H9 (cell line): ENCODE data around the gene GAS2L2. TPM values are rescaled to one million over a fixed set of nuclear protein-coding genes. Genes with fewer than 3 reads are reported as not detected.

ENCODE experiments used
- DNase-seq: peaks from one replicate; pipeline ENCODE4 v3.0.0-alpha.2; 2017
- H2AFZ ChIP-seq: one replicate; pipeline ENCODE4 v1.6.1; 2013; ENCODE audit warnings: mild to moderate bottlenecking, low read length, control low read depth, moderate library complexity
- H2AK5ac ChIP-seq: 2 replicates; pipeline ENCODE4 v1.6.1; 2013; ENCODE audit warnings: low read length, control low read depth, mixed read lengths; ENCODE audit not compliant: insufficient read length
- H2BK120ac ChIP-seq: one replicate; pipeline ENCODE4 v1.6.1; 2013; ENCODE audit warnings: low read depth, mild to moderate bottlenecking, low read length, control low read depth, inconsistent platforms; ENCODE audit not compliant: poor library complexity, severe bottlenecking
- H2BK12ac ChIP-seq: 2 replicates; pipeline ENCODE4 v1.6.1; 2013; ENCODE audit warnings: low read length, control low read depth, mixed read lengths, low read depth; ENCODE audit not compliant: insufficient read length
- H2BK15ac ChIP-seq: 2 replicates; pipeline ENCODE4 v1.6.1; 2013; ENCODE audit warnings: low read depth, low read length, control low read depth
- H2BK20ac ChIP-seq: one replicate; pipeline ENCODE4 v1.6.1; 2013; ENCODE audit warnings: low read depth, mild to moderate bottlenecking, low read length, control low read depth, inconsistent platforms; ENCODE audit not compliant: poor library complexity, severe bottlenecking
- H2BK5ac ChIP-seq: 2 replicates; pipeline ENCODE4 v1.6.1; 2013; ENCODE audit warnings: low read length, control low read depth, mixed read lengths; ENCODE audit not compliant: insufficient read length
- H3K14ac ChIP-seq: 2 replicates; pipeline ENCODE4 v1.6.1; 2013; ENCODE audit warnings: low read length, control low read depth; ENCODE audit not compliant: insufficient read depth
- H3K18ac ChIP-seq: 2 replicates; pipeline ENCODE4 v1.6.1; 2013; ENCODE audit warnings: low read depth, mild to moderate bottlenecking, mixed read lengths, low read length, control low read depth; ENCODE audit not compliant: insufficient read length
- H3K23ac ChIP-seq: 2 replicates; pipeline ENCODE4 v1.6.1; 2013; ENCODE audit warnings: low read length, control low read depth, mixed read lengths, low read depth; ENCODE audit not compliant: insufficient read length
- H3K23me2 ChIP-seq: 2 replicates; pipeline ENCODE4 v1.6.1; 2013; ENCODE audit warnings: low read depth, mild to moderate bottlenecking, mixed read lengths, low read length, control low read depth; ENCODE audit not compliant: insufficient read length, poor library complexity, severe bottlenecking
- H3K27ac ChIP-seq: 2 replicates; pipeline ENCODE4 v1.5.1; 2013; ENCODE audit warnings: low read length, control low read depth, mixed read lengths, low read depth; ENCODE audit not compliant: insufficient read length
- H3K27me3 ChIP-seq: 2 replicates; pipeline ENCODE4 v1.6.1; 2013; ENCODE audit warnings: low read length, control low read depth, inconsistent platforms; ENCODE audit not compliant: insufficient read depth
- H3K4ac ChIP-seq: 2 replicates; pipeline ENCODE4 v1.6.1; 2013; ENCODE audit warnings: low read depth, mild to moderate bottlenecking, control low read depth, inconsistent platforms, low read length, moderate library complexity
- H3K4me1 ChIP-seq: 2 replicates; pipeline ENCODE4 v1.6.1; 2013; ENCODE audit warnings: low read length, control low read depth, inconsistent platforms; ENCODE audit not compliant: insufficient read depth
- H3K4me2 ChIP-seq: 2 replicates; pipeline ENCODE4 v1.6.1; 2013; ENCODE audit warnings: low read length, control low read depth, mixed read lengths; ENCODE audit not compliant: insufficient read length, insufficient read depth
- H3K56ac ChIP-seq: 2 replicates; pipeline ENCODE4 v1.6.1; 2013; ENCODE audit warnings: low read depth, mild to moderate bottlenecking, mixed read lengths, low read length, control low read depth; ENCODE audit not compliant: insufficient read length
- H3K79me1 ChIP-seq: 2 replicates; pipeline ENCODE4 v1.6.1; 2013; ENCODE audit warnings: low read depth, mild to moderate bottlenecking, moderate library complexity, low read length, control low read depth, inconsistent platforms; ENCODE audit not compliant: insufficient read depth, poor library complexity, severe bottlenecking
- H3K79me2 ChIP-seq: 2 replicates; pipeline ENCODE4 v1.6.1; 2013; ENCODE audit warnings: low read length, control low read depth, inconsistent platforms; ENCODE audit not compliant: insufficient read depth
- H3K9ac ChIP-seq: 2 replicates; pipeline ENCODE4 v1.6.1; 2013; ENCODE audit warnings: low read length, control low read depth, mixed read lengths; ENCODE audit not compliant: insufficient read length; ENCODE audit errors: extremely low read depth
- H3K9me3 ChIP-seq: one replicate; pipeline ENCODE4 v1.6.1; 2013; ENCODE audit warnings: low read depth, low read length, inconsistent platforms; ENCODE audit not compliant: control insufficient read depth
- H3T11ph ChIP-seq: one replicate; pipeline ENCODE4 v1.6.1; 2013; ENCODE audit warnings: mild to moderate bottlenecking, low read length, control low read depth, inconsistent platforms
- H4K20me1 ChIP-seq: one replicate; pipeline ENCODE4 v1.6.1; 2013; ENCODE audit not compliant: control insufficient read depth, insufficient read length, insufficient read depth
- H4K5ac ChIP-seq: 2 replicates; pipeline ENCODE4 v1.6.1; 2013; ENCODE audit warnings: low read depth, mild to moderate bottlenecking, mixed read lengths, low read length, control low read depth; ENCODE audit not compliant: insufficient read length
- H4K8ac ChIP-seq: replicated peaks from 2 replicates; pipeline ENCODE4 v1.6.1; 2013; ENCODE audit warnings: low read length, control low read depth, mixed read lengths, low read depth; ENCODE audit not compliant: insufficient read length
- H4K91ac ChIP-seq: 2 replicates; pipeline ENCODE4 v1.6.1; 2013; ENCODE audit warnings: low read depth, mild to moderate bottlenecking, moderate library complexity, mixed read lengths, low read length, control low read depth; ENCODE audit not compliant: insufficient read length
- H3K27ac Mint-ChIP-seq, 3 experiments: 2 replicates in 2 of 3; 3 replicates in 1 of 3; pipeline ENCODE4 v1.8.0; 2020 to 2021; ENCODE audit warnings: mixed read lengths in 3 of 3, mild to moderate bottlenecking in 1 of 3, moderate library complexity in 1 of 3
- H3K27me3 Mint-ChIP-seq: 2 replicates; pipeline ENCODE4 v1.8.0; 2021; ENCODE audit warnings: low read depth, mild to moderate bottlenecking, moderate library complexity, mixed read lengths
- H3K36me3 Mint-ChIP-seq, 3 experiments: 2 replicates in 2 of 3; 3 replicates in 1 of 3; pipeline ENCODE4 v1.8.0; 2020 to 2021; ENCODE audit warnings: low read depth in 3 of 3, mixed read lengths in 3 of 3; ENCODE audit not compliant: insufficient read depth in 1 of 3
- H3K4me1 Mint-ChIP-seq, 2 experiments: 2 replicates each; pipeline ENCODE4 v1.8.0; 2020; ENCODE audit warnings: mixed read lengths in 2 of 2
- H3K4me3 Mint-ChIP-seq, 2 experiments: 2 replicates in 1 of 2; 3 replicates in 1 of 2; pipeline ENCODE4 v1.8.0; 2020 to 2021; ENCODE audit warnings: mild to moderate bottlenecking in 2 of 2, mixed read lengths in 2 of 2, moderate library complexity in 1 of 2
- H3K9me3 Mint-ChIP-seq, 2 experiments: 2 replicates in 1 of 2; 3 replicates in 1 of 2; pipeline ENCODE4 v1.8.0; 2020; ENCODE audit warnings: mild to moderate bottlenecking in 2 of 2, mixed read lengths in 2 of 2, moderate library complexity in 1 of 2
- CTCF ChIP-seq: fragments of 200-600 bp; sonication (generic); conservative IDR thresholded peaks from 3 replicates; pipeline ENCODE4 v1.8.0; 2021; ENCODE audit warnings: antibody characterized with exemption, mild to moderate bottlenecking
- WGBS: extraction: QIAGEN DNeasy Blood & Tissue Kit; methylation state at CpG from one replicate; pipeline ENCODE4 v1.1.7; 2013; ENCODE audit warnings: missing lambda C conversion rate, low lambda C conversion rate, mixed read lengths; ENCODE audit not compliant: insufficient read length; ENCODE audit errors: extremely low coverage; 5-methylcytosine and 5-hydroxymethylcytosine counted together
- total RNA-seq: library from RNA; stranded (reverse); gene quantifications from 2 replicates; pipeline ENCODE4 v1.2.1, GENCODE V29; 2021

GAS2L2 gene
- total RNA-seq, 1 experiment from 2014 or later, result not detected

DNA sequence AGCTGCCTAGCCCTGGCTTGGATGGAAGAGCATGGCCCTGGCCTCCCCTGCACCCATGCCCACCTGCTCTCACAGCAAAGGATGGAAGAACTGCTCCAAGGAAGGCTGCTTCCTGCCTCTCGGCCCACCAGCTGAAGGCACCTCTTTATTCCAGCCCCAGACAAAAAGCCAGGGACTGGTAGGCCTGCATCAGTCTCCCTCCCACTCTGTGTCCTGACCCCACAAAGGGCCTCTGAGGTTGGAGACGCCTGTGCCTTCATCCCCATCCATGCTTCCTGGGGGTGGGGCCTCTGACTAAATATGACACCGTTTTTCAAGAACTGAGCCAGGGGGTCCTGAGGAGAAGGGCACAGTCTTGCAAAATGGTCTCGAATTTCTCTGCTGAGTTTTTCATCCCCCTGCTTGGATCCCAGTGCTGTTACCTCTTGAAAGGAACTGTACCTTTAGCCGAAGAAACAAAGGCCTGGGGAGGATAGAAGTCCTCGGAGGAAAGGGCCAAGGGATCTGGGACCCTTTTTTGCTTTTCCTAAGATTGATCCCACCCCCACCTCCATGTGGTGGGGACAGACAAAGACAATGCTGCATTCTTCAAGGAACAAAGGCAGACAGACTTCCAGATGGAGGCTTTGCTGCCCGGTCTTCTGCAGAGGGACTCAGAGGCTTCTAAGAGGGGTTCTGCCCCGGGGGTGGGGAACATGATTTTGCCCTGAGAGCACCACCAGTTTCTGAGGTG, 12.9 kb upstream of the GAS2L2 start:
- Mint-ChIP-seq H3K27me3 (peaks cover 26% of the 10 kb centered on the region), H3K27ac (no peak overlapping the region), H3K4me3 (no peak overlapping the region; a peak in 1 of 5 replicates), H3K4me1 (peaks cover 14 to 17% of the 10 kb centered on the region in 2 experiments), H3K9me3 (no peaks in the 10 kb centered on the region; a peak in 3 of 5 replicates), H3K36me3 (no peaks in the 10 kb centered on the region; a peak in 2 of 7 replicates)
- Histone ChIP-seq H4K5ac (no peak overlapping the region), H3K4ac (no peak overlapping the region), H2AK5ac (no peak overlapping the region), H3T11ph (no peak overlapping the region), H4K20me1 (no peaks in the 10 kb centered on the region), H2BK15ac (no peak overlapping the region), H2BK12ac (no peak overlapping the region), H3K79me2 (no peaks in the 10 kb centered on the region), H2BK20ac (no peak overlapping the region), H3K18ac (no peak overlapping the region), H2AFZ (no peak overlapping the region), H4K8ac (no peak overlapping the region), H2BK5ac (no peak overlapping the region), H4K91ac (no peak overlapping the region), H3K27ac (no peak overlapping the region), H3K27me3 (peaks cover 2% of the 10 kb centered on the region; the same call in 1 of the 2 replicates), H3K79me1 (no peaks in the 10 kb centered on the region), H3K9ac (no peak overlapping the region), H3K4me2 (no peak overlapping the region), H3K23me2 (peaks cover 5% of the 10 kb centered on the region), H2BK120ac (no peak overlapping the region), H3K4me1 (no peaks in the 10 kb centered on the region; the same call in 1 of the 2 replicates), H3K9me3 (no peaks in the 10 kb centered on the region), H3K14ac (no peak overlapping the region), H3K23ac (no peak overlapping the region), H3K56ac (no peak overlapping the region)
- no CpG with 5 or more reads among the region's 8 CpGs for whole genome bisulfite sequencing
- no peak for DNase-seq
- TF ChIP-seq CTCF, result no peak
